Dedifferentiated amniotic fluid mesenchymal stem cell (primary cell): ENCODE measurements around the gene NOXA1.
"Not testable (repeated sequence)": the region's sequence is repeated elsewhere in the genome, so short reads cannot be mapped to it uniquely, and the experiment has no call there.

Source experiments
- DNase-seq: peaks from one replicate; pipeline ENCODE4 v3.0.0-alpha.2; 2016; ENCODE audit errors: extremely low spot score

Gene NOXA1

GRCh38 chr9:137422604-137423513 lies at the start of gene NOXA1, which contains the start of gene EXD3:
Gene NOXA1, plus strand, starts transcription at chr9:137423393. Its CDS starts 137 bp downstream, at chr9:137423530.
Gene EXD3, minus strand, starts transcription at chr9:137423162. Its CDS starts 27,805 bp downstream, at chr9:137395357.
- peak; percentile 89 for DNase-seq

GRCh38 chr9:137373611-137373980 lies 49.6 kb upstream of the NOXA1 start:
- no peak for DNase-seq

GRCh38 chr9:137374131-137374845 lies 48.9 kb upstream of the NOXA1 start:
- no peak for DNase-seq

GRCh38 chr9:137375321-137376058 lies 47.7 kb upstream of the NOXA1 start:
- DNase-seq = no peak

- DNase-seq = no peak
These were observed 46.8 kb upstream of the NOXA1 start for GRCh38 chr9:137376386-137376785.

GRCh38 chr9:137378688-137379410 lies 44.3 kb upstream of the NOXA1 start:
- DNase-seq = not testable (repeated sequence)

- DNase-seq = no peak
These were observed 43.4 kb upstream of the NOXA1 start for GRCh38 chr9:137379761-137380161.

- no peak for DNase-seq
These were observed 43.0 kb upstream of the NOXA1 start for GRCh38 chr9:137380171-137380570.

- DNase-seq = no peak
These were observed 42.6 kb upstream of the NOXA1 start for GRCh38 chr9:137380606-137381005.

GRCh38 chr9:137381501-137382443 lies 41.4 kb upstream of the NOXA1 start:
- no peak for DNase-seq

GRCh38 chr9:137382444-137383080 lies 40.6 kb upstream of the NOXA1 start:
- DNase-seq = no peak

GRCh38 chr9:137383081-137383783 lies 40.0 kb upstream of the NOXA1 start:
- no peak for DNase-seq

GRCh38 chr9:137383784-137384756 lies 39.1 kb upstream of the NOXA1 start:
- no peak for DNase-seq

GRCh38 chr9:137385061-137385655 lies 38.0 kb upstream of the NOXA1 start:
- DNase-seq = no peak

- not testable (repeated sequence) for DNase-seq
These were observed 36.6 kb upstream of the NOXA1 start for GRCh38 chr9:137386507-137387113.

- no peak for DNase-seq
These were observed 35.9 kb upstream of the NOXA1 start for GRCh38 chr9:137387114-137387890.
